ENCODE results near the gene KRT2.

Gene KRT2

GRCh38 chr12:52637299-52637698 lies 14.7 kb downstream of the KRT2 start:
- no peak for DNase-seq (ENCODE audit: low read depth)

GRCh38 chr12:52636592-52637258 lies 15.3 kb downstream of the KRT2 start:
- DNase-seq (ENCODE audit: low read depth) = no peak

- no peak for DNase-seq (ENCODE audit: low read depth)
Observed at GRCh38 chr12:52636189-52636588, 15.8 kb downstream of the KRT2 start.

- DNase-seq (ENCODE audit: low read depth) = no peak
Observed at GRCh38 chr12:52634266-52635056, 17.6 kb downstream of the KRT2 start.

- no peak for DNase-seq (ENCODE audit: low read depth)
Observed at GRCh38 chr12:52633383-52633782, 18.6 kb downstream of the KRT2 start.

DNA sequence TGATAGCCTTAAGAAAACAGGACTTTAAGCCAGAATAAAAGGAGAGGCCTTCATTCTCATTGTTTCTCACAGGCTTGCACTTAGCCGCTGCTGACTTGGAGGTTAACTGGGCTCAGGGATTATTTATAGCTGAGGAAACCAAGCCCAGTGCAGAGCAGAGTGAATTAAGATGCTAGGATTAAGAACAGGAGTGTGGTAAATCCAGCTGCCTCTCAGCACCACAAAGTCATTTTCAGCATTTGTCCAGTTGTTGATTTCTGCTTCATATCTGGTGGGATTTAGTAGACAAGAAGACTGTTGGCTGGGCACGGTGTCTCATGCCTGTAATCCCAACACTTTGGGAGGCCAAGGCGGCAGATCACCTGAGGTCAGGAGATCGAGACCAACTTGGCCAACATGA lies 19.4 kb downstream of the KRT2 start:
- no peak for DNase-seq (ENCODE audit: low read depth)

- DNase-seq (ENCODE audit: low read depth) = no peak
Observed at GRCh38 chr12:52631676-52632459, 20.1 kb downstream of the KRT2 start.

- no peak for DNase-seq (ENCODE audit: low read depth)
Observed at GRCh38 chr12:52631264-52631663, 20.7 kb downstream of the KRT2 start.

DNA sequence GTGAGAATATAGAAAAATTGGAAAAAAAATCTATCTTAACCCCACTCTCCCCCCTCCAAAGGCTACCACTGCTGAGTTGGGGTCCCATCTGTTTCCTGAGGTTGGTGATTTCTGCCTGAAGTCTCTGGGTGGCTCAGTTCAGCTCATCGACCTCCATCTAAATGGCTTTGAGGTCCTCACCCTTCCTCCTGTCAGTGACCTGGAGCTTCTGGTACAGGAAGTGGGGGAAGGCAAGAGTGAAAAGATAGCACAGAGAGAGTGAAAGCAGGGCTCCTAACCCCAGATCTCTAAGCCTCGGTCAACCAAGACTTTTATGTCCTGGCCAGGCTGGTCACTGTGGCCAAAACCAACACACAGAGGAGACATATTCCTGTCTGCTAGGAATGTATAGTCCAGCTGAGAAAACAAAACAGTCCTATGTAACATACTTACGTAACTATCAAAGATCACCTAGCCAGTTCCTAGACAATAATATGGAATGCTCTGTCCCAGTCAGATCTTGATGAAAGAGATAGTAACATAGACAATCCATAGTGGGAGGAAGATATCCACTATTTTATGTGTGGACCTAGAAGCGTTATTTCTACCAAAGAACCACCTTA lies 21.3 kb downstream of the KRT2 start:
- DNase-seq (ENCODE audit: low read depth) = no peak

GRCh38 chr12:52630008-52630500 lies 22.0 kb downstream of the KRT2 start:
- DNase-seq (ENCODE audit: low read depth) = no peak

- DNase-seq (ENCODE audit: low read depth) = no peak
Observed at GRCh38 chr12:52629281-52630007, 22.6 kb downstream of the KRT2 start.

DNA sequence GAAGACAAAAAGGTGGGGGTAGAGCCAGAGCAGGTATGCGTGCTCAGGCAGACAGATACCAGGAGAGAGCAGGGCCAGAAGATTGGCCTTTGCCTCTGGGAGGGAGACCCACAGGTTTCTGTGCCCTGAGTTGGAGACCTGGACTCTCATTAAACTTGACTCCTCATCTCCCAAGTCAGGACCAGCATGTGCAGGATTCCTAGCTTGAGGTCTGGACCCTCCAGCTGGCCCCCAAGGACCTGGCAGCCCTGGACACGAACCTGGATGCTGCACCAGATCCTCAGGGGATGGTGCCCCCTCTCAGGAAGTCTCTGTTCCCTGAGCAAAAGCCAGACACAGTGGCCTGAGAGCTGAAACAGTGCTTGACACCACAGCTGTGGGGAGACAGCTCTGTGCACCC lies 23.2 kb downstream of the KRT2 start:
- no peak for DNase-seq (ENCODE audit: low read depth)

- DNase-seq (ENCODE audit: low read depth) = no peak
Observed at GRCh38 chr12:52628111-52628507, 23.9 kb downstream of the KRT2 start.

- DNase-seq (ENCODE audit: low read depth) = no peak
Observed at GRCh38 chr12:52627395-52628110, 24.5 kb downstream of the KRT2 start.

DNA sequence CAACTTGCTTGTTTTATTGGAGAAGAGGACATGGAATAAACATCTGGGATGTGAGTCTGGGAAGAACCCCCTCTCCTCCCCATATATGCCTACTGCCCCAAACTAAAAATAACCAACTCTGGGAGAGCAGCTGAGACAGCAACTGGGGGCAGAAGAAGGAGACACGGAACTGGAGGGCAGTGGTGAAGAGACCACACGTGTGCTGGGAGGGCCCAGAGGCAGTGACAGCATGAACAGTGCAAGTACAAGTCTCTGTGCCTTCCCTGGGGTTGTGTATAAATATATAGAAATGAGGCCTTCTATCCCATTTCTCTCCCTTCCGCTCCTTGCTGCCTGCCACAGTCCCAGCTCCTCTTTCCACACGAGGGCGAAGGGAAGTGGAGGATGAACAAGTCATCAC lies 29.7 kb downstream of the KRT2 start:
- no peak for DNase-seq (ENCODE audit: low read depth)

DNA sequence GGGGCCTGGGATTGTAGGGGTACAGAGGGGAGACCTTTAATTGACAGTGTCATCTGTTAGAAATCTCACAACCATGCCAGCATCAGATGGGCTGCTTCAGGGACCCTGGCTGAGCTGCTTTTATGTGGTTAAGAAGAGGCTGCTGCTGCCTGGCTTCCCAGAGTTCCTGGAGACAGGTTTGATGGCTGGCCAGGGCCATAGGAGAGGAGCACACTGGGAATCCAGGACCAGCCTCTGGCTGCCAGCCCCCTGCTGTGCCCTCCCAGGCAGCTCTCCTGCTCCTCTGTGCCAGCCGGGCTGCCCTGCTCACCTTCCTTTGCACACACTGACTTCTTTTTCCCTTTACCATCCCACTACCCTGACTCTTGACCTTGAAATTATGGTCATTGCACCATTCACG lies 33.1 kb downstream of the KRT2 start:
- no peak for DNase-seq (ENCODE audit: low read depth)

DNA sequence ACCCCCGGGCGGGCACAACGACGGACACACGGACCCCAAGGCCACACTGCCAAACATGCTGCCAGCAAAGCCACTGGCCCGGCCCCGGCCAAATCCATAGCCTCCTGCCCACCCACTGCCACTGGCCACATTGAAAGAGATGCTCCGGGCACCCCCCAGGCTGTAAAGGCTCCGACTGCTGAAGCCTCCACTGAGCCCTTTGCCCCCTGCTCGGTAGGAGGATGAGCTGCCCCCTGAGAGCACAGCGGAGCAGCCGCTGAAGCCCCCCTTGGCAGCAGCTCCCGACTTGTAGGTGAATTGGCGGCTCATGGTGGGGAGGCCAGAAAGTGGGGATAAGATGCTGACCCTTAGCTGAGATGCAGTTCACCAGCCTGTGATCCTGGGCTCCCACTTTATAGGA lies 33.8 kb downstream of the KRT2 start, which contains the start of gene KRT73:
Gene KRT73 (minus strand): TSS at position 344 of the 400 bp plus-strand sequence. CDS start 35 bp downstream, at position 309.
- no peak for DNase-seq (ENCODE audit: low read depth)

DNA sequence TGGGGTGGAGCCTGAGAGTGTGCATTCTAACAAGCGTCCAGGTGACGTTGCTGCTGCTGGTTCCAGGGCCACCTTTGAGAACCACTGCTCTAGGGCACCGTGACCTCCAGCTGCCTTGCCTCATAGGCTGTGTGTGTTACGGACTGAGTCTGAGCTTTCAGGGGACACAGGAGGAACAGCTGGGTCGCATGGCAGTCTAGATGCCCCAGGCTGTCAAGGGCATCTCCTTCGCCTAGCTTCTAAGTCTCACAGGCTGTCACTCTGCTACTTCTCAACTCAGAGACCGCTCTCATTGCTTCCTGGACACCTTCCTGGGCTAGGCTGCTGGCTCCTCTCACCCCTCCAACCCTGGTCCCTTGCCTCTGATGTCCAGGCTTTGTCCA lies 34.6 kb downstream of the KRT2 start:
- no peak for DNase-seq (ENCODE audit: low read depth)

DNA sequence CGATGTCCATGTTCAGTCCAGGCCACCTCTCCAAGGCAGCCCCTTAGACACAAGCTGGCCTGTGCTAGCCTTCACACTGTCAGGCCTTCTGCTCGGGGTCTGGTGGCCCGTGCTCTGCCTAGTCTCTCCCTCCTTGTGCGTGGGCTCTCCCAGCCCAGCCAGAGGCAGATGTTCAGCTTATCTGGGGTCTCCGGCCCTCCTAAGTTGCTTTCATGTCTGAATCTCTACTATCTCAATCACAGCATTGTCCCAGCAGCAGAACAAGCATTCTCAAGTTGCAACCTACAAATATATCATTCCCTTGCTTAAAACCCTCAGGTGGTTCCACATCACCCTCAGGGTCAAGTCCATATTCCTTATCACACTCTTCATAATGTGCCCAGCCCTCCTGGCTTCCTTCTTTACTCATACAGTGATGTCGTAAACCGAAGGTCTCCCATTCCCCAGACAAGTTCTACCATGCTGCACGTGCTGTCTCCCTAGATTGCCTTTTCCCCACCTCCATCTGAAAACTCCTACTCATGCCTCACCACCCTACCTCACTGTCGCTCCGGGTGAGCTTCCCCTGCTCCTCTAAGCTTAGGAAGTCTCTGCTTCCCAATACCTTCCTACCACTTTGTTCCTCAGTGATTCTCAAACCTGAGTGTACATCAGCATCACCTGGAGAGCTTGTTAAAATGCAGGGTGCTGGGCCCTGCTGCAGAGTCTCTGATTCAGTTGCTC lies 35.2 kb downstream of the KRT2 start:
- DNase-seq (ENCODE audit: low read depth) = no peak

DNA sequence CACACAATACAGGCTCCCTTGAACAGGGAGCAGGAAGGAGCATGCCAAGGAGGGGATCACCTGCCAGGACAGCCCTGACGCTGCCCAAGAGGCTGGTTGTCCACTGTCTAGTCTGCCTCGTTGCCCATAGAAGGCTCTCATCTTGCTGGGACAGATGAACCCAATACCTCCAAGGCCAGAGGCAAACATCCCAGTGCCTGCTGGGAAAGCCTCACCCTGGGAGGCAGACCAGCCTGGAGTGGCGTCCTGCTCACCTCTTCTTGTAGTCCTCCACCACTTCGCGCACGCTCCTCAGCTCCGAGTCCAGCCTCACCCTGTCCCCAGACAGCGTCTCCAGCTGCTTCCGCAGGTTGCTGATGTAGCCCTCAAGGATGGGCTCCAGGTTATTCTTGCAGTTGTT lies 36.1 kb downstream of the KRT2 start:
- DNase-seq (ENCODE audit: low read depth) = no peak
